HEK293T (cell line): ENCODE measurements around the gene PEX10.

Experiments used
- CTCF ChIA-PET: fragments of 350-600 bp; formaldehyde crosslinking; extraction: SDS; loops from one replicate; lab custom pipeline; 2021; ENCODE audit warnings: antibody characterized with exemption, inconsistent platforms; lab: Yijun Ruan, JAX
- POLR2A ChIA-PET: fragments of 350-600 bp; formaldehyde crosslinking; extraction: SDS; loops from one replicate; lab custom pipeline; 2020; ENCODE audit warnings: antibody characterized with exemption, inconsistent platforms; lab: Yijun Ruan, JAX
- DNase-seq: peaks from one replicate; pipeline ENCODE4 v3.0.0; 2012; ENCODE audit warnings: mixed read lengths; ENCODE audit errors: extremely low spot score
- ARNT ChIP-seq: fragments of 450-650 bp; IDR thresholded peaks from 2 replicates; pipeline ENCODE4 v1.6.1; 2017; ENCODE audit warnings: mild to moderate bottlenecking
- BHLHE40 ChIP-seq: fragments of 450-650 bp; IDR thresholded peaks from 2 replicates; pipeline ENCODE4 v1.6.1; 2016; ENCODE audit warnings: mild to moderate bottlenecking, moderate library complexity, borderline replicate concordance
- CTBP1 ChIP-seq: fragments of 450-650 bp; IDR thresholded peaks from 2 replicates; pipeline ENCODE4 v1.6.1; 2016; ENCODE audit warnings: borderline replicate concordance
- ELF4 ChIP-seq: fragments of 450-650 bp; IDR thresholded peaks from 2 replicates; pipeline ENCODE4 v1.6.1; 2017; ENCODE audit warnings: antibody characterized with exemption
- FOXA1 ChIP-seq: fragments of 450-650 bp; IDR thresholded peaks from 2 replicates; pipeline ENCODE4 v1.6.1; 2016; ENCODE audit warnings: mild to moderate bottlenecking
- FOXK2 ChIP-seq: fragments of 450-650 bp; IDR thresholded peaks from 2 replicates; pipeline ENCODE4 v1.6.1; 2016; ENCODE audit warnings: mild to moderate bottlenecking
- FOXM1 ChIP-seq: fragments of 450-650 bp; IDR thresholded peaks from 2 replicates; pipeline ENCODE4 v1.6.1; 2017; ENCODE audit warnings: mild to moderate bottlenecking, borderline replicate concordance
- HDGF ChIP-seq: fragments of 450-650 bp; IDR thresholded peaks from 2 replicates; pipeline ENCODE4 v1.6.1; 2017; ENCODE audit warnings: antibody characterized with exemption, borderline replicate concordance
- L3MBTL2 ChIP-seq: fragments of 450-650 bp; conservative IDR thresholded peaks from 2 replicates; pipeline ENCODE4 v1.6.1; 2016; ENCODE audit warnings: mild to moderate bottlenecking
- LEF1 ChIP-seq: fragments of 450-650 bp; IDR thresholded peaks from 2 replicates; pipeline ENCODE4 v1.6.1; 2017; ENCODE audit warnings: mild to moderate bottlenecking, borderline replicate concordance
- NFRKB ChIP-seq: fragments of 450-650 bp; IDR thresholded peaks from 2 replicates; pipeline ENCODE4 v1.6.1; 2016; ENCODE audit warnings: mild to moderate bottlenecking, moderate library complexity
- PKNOX1 ChIP-seq: fragments of 450-650 bp; IDR thresholded peaks from 2 replicates; pipeline ENCODE4 v1.6.1; 2016
- SP1 ChIP-seq: fragments of 450-650 bp; IDR thresholded peaks from 2 replicates; pipeline ENCODE4 v1.6.1; 2017
- SUZ12 ChIP-seq: fragments of 450-650 bp; IDR thresholded peaks from 2 replicates; pipeline ENCODE4 v1.6.1; 2016; ENCODE audit warnings: mild to moderate bottlenecking
- TARDBP ChIP-seq: fragments of 450-650 bp; IDR thresholded peaks from 2 replicates; pipeline ENCODE4 v1.6.1; 2016
- ZNF384 ChIP-seq: fragments of 450-650 bp; IDR thresholded peaks from 2 replicates; pipeline ENCODE4 v1.6.1; 2016

Gene PEX10

GRCh38 chr1:2360588-2361364 lies 51.6 kb downstream of the PEX10 start:
- TF ChIP-seq NFRKB (no peak), PKNOX1 (no peak), SP1 (no peak), ZNF384 (no peak), CTBP1 (no peak), ARNT (no peak), FOXA1 (no peak), FOXK2 (no peak), FOXM1 (no peak), ELF4 (no peak), BHLHE40 (no peak), SUZ12 (no peak), HDGF (no peak), TARDBP (no peak)
- ChIA-PET CTCF (interaction anchor here (1.4 kb wide), 1 partner anchor 21 kb away, joined by 3 read pairs; no protein-coding TSS in a partner anchor), POLR2A (no interaction called here)
- no peak for DNase-seq

DNA sequence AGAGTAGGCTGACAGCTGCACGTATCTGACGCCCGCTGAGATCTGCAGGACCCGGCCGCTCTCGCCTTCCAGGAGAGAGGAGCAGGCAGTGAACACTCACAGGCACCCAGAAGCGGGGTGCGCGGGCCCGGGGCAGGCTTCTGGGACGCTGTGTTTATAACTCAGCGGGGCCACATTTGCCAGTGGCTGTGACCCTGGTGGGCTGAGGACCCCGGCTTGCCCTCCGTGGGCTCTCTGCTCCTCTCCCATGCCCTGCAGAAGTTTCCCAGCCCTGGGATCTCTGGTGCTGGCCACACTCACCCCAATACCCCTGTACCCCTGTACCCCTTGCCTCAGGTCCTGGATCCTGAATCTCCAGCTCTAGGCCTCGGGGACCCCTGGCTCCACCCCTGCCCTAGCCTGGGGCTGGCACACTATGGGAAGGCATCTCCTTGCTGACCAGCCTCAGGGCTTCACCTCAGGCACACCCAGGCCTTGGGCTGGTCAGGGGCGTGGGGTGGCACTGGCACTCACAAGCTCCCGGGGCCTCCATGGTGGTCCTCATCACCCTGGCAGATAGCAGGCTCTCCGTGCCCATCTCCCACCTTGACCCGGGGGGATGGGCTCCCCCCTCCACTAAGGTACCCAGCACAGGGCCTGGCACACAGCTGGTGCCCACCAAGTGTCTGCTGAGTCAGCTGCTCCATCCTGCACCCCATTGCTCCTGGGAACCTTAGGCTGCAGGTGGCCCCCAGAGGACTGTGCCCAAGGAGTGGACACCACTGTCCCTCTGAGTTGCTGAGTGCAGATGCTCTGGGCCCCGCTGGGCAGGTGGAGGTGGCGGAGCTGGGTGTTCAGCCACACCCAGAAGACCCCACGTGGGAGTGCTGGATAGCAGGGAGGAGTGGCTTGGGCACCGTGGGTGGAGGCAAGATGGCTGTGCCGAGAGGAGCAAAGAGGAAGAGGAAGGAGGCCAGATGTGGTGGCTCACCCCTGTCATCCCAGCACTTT lies 53.4 kb downstream of the PEX10 start:
- ChIA-PET POLR2A (no interaction called here), CTCF (interaction anchor here (1.0 kb wide), 1 partner anchor 23 kb away, joined by 3 read pairs; no protein-coding TSS in a partner anchor)
- DNase-seq, result no peak
- TF ChIP-seq NFRKB, result no peak
- TF ChIP-seq TARDBP, result no peak
- TF ChIP-seq BHLHE40, result no peak
- TF ChIP-seq FOXM1, result no peak
- no peak for TF ChIP-seq PKNOX1
- no peak for TF ChIP-seq FOXK2
- no peak for TF ChIP-seq LEF1
- TF ChIP-seq ARNT, result no peak
- TF ChIP-seq FOXA1, result no peak

GRCh38 chr1:2358072-2358471 lies 54.3 kb downstream of the PEX10 start:
- CTCF ChIA-PET, result no interaction called here
- no peak for TF ChIP-seq FOXM1
- no peak for TF ChIP-seq PKNOX1
- no peak for TF ChIP-seq FOXA1
- TF ChIP-seq SUZ12, result no peak
- no peak for TF ChIP-seq LEF1
- no peak for TF ChIP-seq NFRKB
- no peak for TF ChIP-seq L3MBTL2
- TF ChIP-seq ZNF384, result no peak
- TF ChIP-seq BHLHE40, result no peak
- TF ChIP-seq FOXK2, result no peak
- TF ChIP-seq CTBP1, result no peak
- no peak for TF ChIP-seq ARNT
- no peak for TF ChIP-seq SP1
- TF ChIP-seq HDGF, result no peak
- no peak for TF ChIP-seq ELF4
- no peak for DNase-seq
- POLR2A ChIA-PET, result no interaction called here

DNA sequence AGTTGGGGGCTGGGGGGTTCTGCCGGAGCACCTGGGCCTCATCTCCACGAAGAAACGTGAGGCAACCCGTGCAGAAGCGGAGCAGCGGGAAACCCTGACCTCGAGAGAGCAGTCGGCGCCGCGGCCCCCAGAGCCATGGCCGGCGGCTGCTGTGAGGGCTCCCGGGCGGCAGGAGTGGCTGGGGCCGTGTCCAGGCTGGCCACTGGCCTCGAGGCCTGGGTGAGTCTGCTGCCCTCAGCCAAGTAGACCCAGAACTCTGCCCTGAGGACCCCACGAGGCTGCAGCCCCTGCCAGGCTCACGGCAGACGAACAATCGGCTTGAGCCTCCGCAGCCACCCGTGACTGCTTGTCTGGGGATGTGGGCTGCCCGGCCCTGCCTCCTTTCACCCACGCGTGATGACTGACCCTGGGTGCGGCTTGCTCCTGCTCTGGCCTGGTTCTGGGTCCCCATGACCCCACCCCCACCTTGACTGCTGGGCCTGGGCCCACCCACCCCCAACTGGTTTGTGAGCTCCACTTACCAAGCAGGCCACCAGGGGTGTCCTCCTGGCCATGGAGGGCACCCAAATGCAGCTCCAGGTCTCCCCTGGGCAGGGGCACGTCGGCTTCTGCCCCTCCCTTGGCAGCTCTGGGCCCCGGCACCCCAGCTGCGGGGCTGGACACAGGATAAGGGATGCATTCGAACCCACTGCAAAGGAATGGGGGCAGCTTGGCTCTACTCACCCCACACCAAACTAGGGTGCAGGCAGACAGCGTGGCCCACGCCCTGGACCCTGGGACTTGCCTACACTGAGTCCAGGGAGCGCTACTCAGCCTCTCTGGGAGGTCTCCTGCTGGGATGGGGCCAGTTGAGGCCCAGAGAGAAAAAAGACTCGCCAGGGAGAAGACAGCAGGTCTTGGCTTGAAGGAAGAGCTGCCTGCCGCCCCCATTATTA lies 55.2 kb downstream of the PEX10 start:
- DNase-seq, result no peak
- ChIA-PET CTCF (interaction anchor here (0.6 kb wide), 1 partner anchor 412 kb away, joined by 4 read pairs; no protein-coding TSS in a partner anchor), POLR2A (no interaction called here)
- TF ChIP-seq PKNOX1 (no peak), SUZ12 (no peak), SP1 (no peak), FOXM1 (no peak), TARDBP (no peak), CTBP1 (no peak), FOXA1 (no peak), ZNF384 (no peak)
